Right lobe of liver (tissue), 6 donors: ENCODE data around the gene KIAA1586. TPM values are rescaled to one million over a fixed set of nuclear protein-coding genes. Genes with fewer than 3 reads are reported as not detected.
A peak's percentile ranks its signal among the peaks of the same experiment; 100 is the strongest.

Experiments used
- ATAC-seq, 4 donors: fragments of 200-7000 bp; cut with Tn5 transposase; one replicate each; pipeline ENCODE4 v1.9.1; 2020; ENCODE audit warnings: mild to moderate bottlenecking in 4 of 4, moderate library complexity in 4 of 4
- DNase-seq, 3 donors: peaks; one replicate each; pipeline ENCODE4 v3.0.0-alpha.2; 2020
- H3K27ac ChIP-seq, 3 donors: fragments of 200-600 bp; one replicate each; pipeline ENCODE4 v1.8.0; 2022
- H3K27me3 ChIP-seq, 2 donors: fragments of 200-600 bp; one replicate each; pipeline ENCODE4 v1.8.0; 2022
- H3K36me3 ChIP-seq, 4 donors: fragments of 200-600 bp; sonication (generic) in 1 of 4; one replicate each; pipeline versions ENCODE4 v1.5.1 to v1.8.0; 2017 to 2022; ENCODE audit warnings: control low read depth in 1 of 4
- H3K4me1 ChIP-seq, 4 donors: fragments of 200-600 bp; sonication (generic) in 1 of 4; one replicate each; pipeline versions ENCODE4 v1.5.1 to v1.8.0; 2017 to 2022; ENCODE audit warnings: control low read depth in 1 of 4
- H3K4me3 ChIP-seq, 3 donors: fragments of 200-600 bp; one replicate each; pipeline ENCODE4 v1.8.0; 2022
- H3K9me3 ChIP-seq, 4 donors: fragments of 200-600 bp; sonication (generic) in 1 of 4; one replicate each; pipeline versions ENCODE4 v1.5.1 to v1.8.0; 2017 to 2022; ENCODE audit warnings: control low read depth in 1 of 4
- POLR2A ChIP-seq: fragments of 450-650 bp; IDR thresholded peaks from one replicate; pipeline ENCODE4 v1.6.1; 2017; ENCODE audit warnings: antibody characterized with exemption, mild to moderate bottlenecking
- WGBS: methylation state at CpG from one replicate; pipeline ENCODE4 v1.1.6; 2018; ENCODE audit warnings: low coverage, low lambda C conversion rate; ENCODE audit not compliant: insufficient coverage; ENCODE audit errors: missing lambda C conversion rate; 5-methylcytosine and 5-hydroxymethylcytosine counted together
- intact Hi-C, 2 donors: fragments of 100-400 bp; cut with DNase I; formaldehyde crosslinking; loops; one replicate each; pipeline versions ENCODE4 v1.11.2 to v1.14.1; 2022
- total RNA-seq, 6 experiments: library from RNA; depleted of rRNA in 2 of 6; stranded (reverse); fragments of >200 nt in 2 of 6; fragmentation: NEBNext Ultra II Directional in 3 of 6; extraction: Animal tissue kit (Norgen Biotek cat#: 25700) in 3 of 6; gene quantifications; one replicate each; pipeline versions ENCODE4 v1.1.0 to v1.2.4, GENCODE V29; 2016 to 2023
- TF ChIP-seq, protein P1 (sequence below), 4 donors: fragments of 200-600 bp in 3 of 4; fragments of 450-650 bp in 1 of 4; IDR thresholded peaks; one replicate each; pipeline versions ENCODE4 v1.5.1 to v1.8.0; 2016 to 2022; ENCODE audit warnings: antibody characterized with exemption in 4 of 4, mild to moderate bottlenecking in 2 of 4
- donor health status: DM: no; HTN: yes; CAD: no.
- donor health status: DM: no; HTN: no; CAD: no.
- donor health status: DM: no; HTN: no; CAD: no.
- donor health status: DM: no; HTN: yes; CAD: no.
- donor health status: DM: no; HTN: yes; CAD: no.

Gene KIAA1586
- total RNA-seq, 6 experiments from 2014 or later: 3.2 to 6.5 (median 4.5) TPM

DNA sequence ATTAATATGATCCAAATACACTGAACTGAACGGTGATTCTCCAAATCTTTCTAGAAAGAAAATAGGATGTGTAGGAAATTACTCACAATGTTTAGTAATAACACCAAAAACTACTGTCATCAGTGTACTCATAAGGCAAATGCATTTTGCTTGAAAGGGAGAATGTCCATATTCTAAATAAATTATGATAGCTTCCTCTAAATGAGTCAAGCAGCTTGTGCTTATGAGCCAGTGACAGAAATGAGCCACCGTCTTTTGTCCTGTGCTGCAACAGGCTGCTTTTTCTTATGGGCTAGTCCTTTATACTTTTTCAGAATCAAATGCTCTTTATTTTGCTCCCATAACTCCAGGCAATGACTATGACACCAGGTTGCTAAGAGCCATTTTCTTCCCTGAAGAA is 39.0 kb downstream of the KIAA1586 start:
- TF ChIP-seq, protein P1, sequence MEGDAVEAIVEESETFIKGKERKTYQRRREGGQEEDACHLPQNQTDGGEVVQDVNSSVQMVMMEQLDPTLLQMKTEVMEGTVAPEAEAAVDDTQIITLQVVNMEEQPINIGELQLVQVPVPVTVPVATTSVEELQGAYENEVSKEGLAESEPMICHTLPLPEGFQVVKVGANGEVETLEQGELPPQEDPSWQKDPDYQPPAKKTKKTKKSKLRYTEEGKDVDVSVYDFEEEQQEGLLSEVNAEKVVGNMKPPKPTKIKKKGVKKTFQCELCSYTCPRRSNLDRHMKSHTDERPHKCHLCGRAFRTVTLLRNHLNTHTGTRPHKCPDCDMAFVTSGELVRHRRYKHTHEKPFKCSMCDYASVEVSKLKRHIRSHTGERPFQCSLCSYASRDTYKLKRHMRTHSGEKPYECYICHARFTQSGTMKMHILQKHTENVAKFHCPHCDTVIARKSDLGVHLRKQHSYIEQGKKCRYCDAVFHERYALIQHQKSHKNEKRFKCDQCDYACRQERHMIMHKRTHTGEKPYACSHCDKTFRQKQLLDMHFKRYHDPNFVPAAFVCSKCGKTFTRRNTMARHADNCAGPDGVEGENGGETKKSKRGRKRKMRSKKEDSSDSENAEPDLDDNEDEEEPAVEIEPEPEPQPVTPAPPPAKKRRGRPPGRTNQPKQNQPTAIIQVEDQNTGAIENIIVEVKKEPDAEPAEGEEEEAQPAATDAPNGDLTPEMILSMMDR (IDR thresholded peaks at IDR 0.05): no peak
- TF ChIP-seq POLR2A: no peak
- H3K27ac ChIP-seq: no peak overlapping the region
- no peak overlapping the region for H3K4me3 ChIP-seq
- 81% methylated on average over 2 of the region's 2 CpGs for WGBS
- H3K4me1 ChIP-seq: peaks cover 0 to 3% (median 0%) of the 10 kb centered on the region in 4 donors
- H3K27me3 ChIP-seq: no peaks in the 10 kb centered on the region
- no peaks in the 10 kb centered on the region for H3K36me3 ChIP-seq
- ATAC-seq (no peak), DNase-seq (no peak)
- no peaks in the 10 kb centered on the region for H3K9me3 ChIP-seq
- intact Hi-C loops: no loop called here

DNA sequence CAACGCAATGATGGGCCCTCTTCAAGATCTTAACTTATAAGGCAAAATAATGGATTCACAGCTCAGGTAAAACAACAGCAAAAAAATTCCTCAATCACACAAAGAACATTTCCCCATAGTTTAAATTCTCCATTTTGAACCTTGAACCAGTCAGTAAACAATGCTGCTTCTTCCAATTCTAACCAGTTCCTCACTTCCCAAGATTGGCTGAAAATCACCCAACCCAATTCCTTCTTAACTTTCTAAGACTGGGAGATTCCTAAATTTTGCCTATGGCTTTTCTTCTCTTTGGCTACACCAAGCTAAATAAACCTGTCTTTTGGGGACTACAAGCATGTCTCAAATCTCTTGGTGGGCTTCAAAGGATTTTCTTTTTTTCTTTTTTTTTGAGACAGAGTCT is 40.4 kb downstream of the KIAA1586 start:
- H3K27ac ChIP-seq: no peak overlapping the region
- no peaks in the 10 kb centered on the region for H3K36me3 ChIP-seq
- ATAC-seq (no peak), DNase-seq (no peak)
- no peak overlapping the region for H3K4me3 ChIP-seq
- TF ChIP-seq POLR2A: no peak
- TF ChIP-seq, protein P1 (IDR thresholded peaks at IDR 0.05): no peak
- no peaks in the 10 kb centered on the region for H3K9me3 ChIP-seq
- no peaks in the 10 kb centered on the region for H3K27me3 ChIP-seq
- intact Hi-C loops: no loop called here
- WGBS: 100% methylated on average over 1 of the region's 1 CpG
- H3K4me1 ChIP-seq: peaks cover 0 to 5% (median 4%) of the 10 kb centered on the region in 4 donors

DNA sequence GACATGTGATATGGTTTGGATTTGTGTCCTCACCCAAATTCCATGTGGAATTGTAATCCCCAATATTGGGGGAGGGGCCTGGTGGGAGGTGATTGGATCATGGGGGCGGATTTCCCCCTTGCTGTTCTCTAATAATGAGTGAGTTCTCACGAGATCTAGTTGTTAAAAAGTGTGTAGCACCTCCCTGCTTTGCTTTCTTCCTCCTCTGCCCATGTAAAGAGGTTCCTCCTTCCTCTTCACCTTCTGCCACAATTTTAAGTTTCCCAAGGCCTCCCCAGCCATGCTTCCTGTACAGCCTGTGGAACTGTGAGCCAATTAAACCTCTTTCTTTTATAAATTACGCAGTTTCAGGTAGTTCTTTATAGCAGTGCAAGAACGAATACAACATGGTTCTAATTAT is 41.4 kb downstream of the KIAA1586 start:
- no peak for TF ChIP-seq POLR2A
- TF ChIP-seq, protein P1 (IDR thresholded peaks at IDR 0.05): no peak
- WGBS: 79% methylated on average over 4 of the region's 4 CpGs

DNA sequence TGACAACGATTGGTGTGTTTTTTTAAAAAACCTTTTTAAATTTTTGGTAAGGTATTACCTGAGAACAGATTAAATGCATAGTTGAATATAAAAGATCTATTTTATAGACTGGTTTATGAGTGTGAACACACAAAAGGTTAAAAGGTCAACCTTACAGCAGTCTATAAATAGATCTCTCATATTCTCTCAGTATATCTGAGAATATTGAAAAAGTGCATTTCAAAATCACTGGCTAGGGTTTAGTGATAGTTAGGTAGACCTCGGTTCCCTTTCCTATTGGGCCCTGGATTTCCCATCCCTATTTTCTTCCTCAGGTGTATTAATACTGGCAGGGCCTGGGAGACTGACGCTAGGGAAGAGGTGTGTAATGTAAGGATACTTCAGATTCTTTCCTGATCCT is 42.8 kb downstream of the KIAA1586 start:
- H3K9me3 ChIP-seq: no peaks in the 10 kb centered on the region
- no peaks in the 10 kb centered on the region for H3K27me3 ChIP-seq
- intact Hi-C loops: no loop called here
- H3K27ac ChIP-seq: no peak overlapping the region
- WGBS: 42% methylated on average over 3 of the region's 3 CpGs
- H3K4me3 ChIP-seq: peak overlapping the region in 2 of 3 donors; percentile 34 to 68
- no peak for TF ChIP-seq POLR2A
- TF ChIP-seq, protein P1 (IDR thresholded peaks at IDR 0.05): no peak
- H3K36me3 ChIP-seq: no peaks in the 10 kb centered on the region
- peaks cover 0 to 19% (median 9%) of the 10 kb centered on the region in 4 donors for H3K4me1 ChIP-seq
- no peak for DNase-seq
- ATAC-seq: no peak

More for the DNA sequence above, 41.4 kb downstream of the KIAA1586 start:
- H3K4me1 ChIP-seq: peaks cover 0 to 16% (median 5%) of the 10 kb centered on the region in 4 donors
- no peak overlapping the region for H3K4me3 ChIP-seq
- intact Hi-C loops: no loop called here
- H3K27me3 ChIP-seq: no peaks in the 10 kb centered on the region
- H3K36me3 ChIP-seq: no peaks in the 10 kb centered on the region
- H3K9me3 ChIP-seq: no peaks in the 10 kb centered on the region
- DNase-seq (no peak), ATAC-seq (no peak)
- H3K27ac ChIP-seq: no peak overlapping the region
